CD4-positive, alpha-beta memory T cell (primary cell): Measurements from ENCODE around the gene EXOC3. TPM values are rescaled to one million over a fixed set of nuclear protein-coding genes. Genes with fewer than 3 reads are reported as not detected.
A peak's percentile ranks its signal among the peaks of the same experiment; 100 is the strongest.
"Not testable (repeated sequence)": the region's sequence is repeated elsewhere in the genome, so short reads cannot be mapped to it uniquely, and the experiment has no call there.

Experiments
- CTCF ChIA-PET: fragments of 350-600 bp; sonication (Branson Sonifier 250); formaldehyde crosslinking; loops from one replicate; lab custom pipeline; 2021; ENCODE audit warnings: inconsistent platforms; ENCODE audit not compliant: partially characterized antibody; lab: Charles Lee
- POLR2A ChIA-PET: fragments of 350-600 bp; sonication (Branson Sonifier 250); formaldehyde crosslinking; loops from one replicate; lab custom pipeline; 2021; ENCODE audit not compliant: partially characterized antibody; lab: Charles Lee
- DNase-seq, 5 donors: peaks; one replicate each; pipeline versions ENCODE4 v3.0.0 to v3.0.0-alpha.2; 2020 to 2022; ENCODE audit warnings: mixed read lengths in 1 of 5
- H3K27ac ChIP-seq: one replicate; pipeline ENCODE4 v1.7.0; 2013; ENCODE audit warnings: low read depth, low read length
- H3K27me3 ChIP-seq: 2 replicates; pipeline ENCODE4 v1.7.0; 2013; ENCODE audit warnings: mild to moderate bottlenecking, low read length, moderate library complexity; ENCODE audit not compliant: insufficient read depth
- H3K36me3 ChIP-seq: 2 replicates; pipeline ENCODE4 v1.7.0; 2013; ENCODE audit warnings: mild to moderate bottlenecking, low read length, moderate library complexity; ENCODE audit not compliant: insufficient read depth
- H3K4me1 ChIP-seq: 2 replicates; pipeline ENCODE4 v1.7.0; 2013; ENCODE audit warnings: mild to moderate bottlenecking, low read length, moderate library complexity; ENCODE audit not compliant: insufficient read depth
- H3K4me3 ChIP-seq, 2 donors: one replicate each; pipeline ENCODE4 v1.7.0; 2013; ENCODE audit warnings: low read length in 2 of 2, mild to moderate bottlenecking in 1 of 2
- H3K9me3 ChIP-seq, 2 donors: one replicate each; pipeline ENCODE4 v1.7.0; 2013; ENCODE audit warnings: low read length in 2 of 2, control low read depth in 1 of 2; ENCODE audit not compliant: control insufficient read depth in 1 of 2
- H3K27ac Mint-ChIP-seq, 7 donors: one replicate each; pipeline ENCODE4 v1.8.0; 2020 to 2021; ENCODE audit warnings: mixed read lengths in 7 of 7, mild to moderate bottlenecking in 6 of 7, inconsistent platforms in 3 of 7, moderate library complexity in 3 of 7
- H3K27me3 Mint-ChIP-seq, 2 donors: one replicate each; pipeline ENCODE4 v1.8.0; 2020 to 2021; ENCODE audit warnings: mixed read lengths in 2 of 2
- H3K36me3 Mint-ChIP-seq, 2 donors: one replicate each; pipeline ENCODE4 v1.8.0; 2020 to 2021; ENCODE audit warnings: mixed read lengths in 2 of 2, inconsistent platforms in 1 of 2, mild to moderate bottlenecking in 1 of 2
- H3K4me1 Mint-ChIP-seq, 4 donors: one replicate each; pipeline ENCODE4 v1.8.0; 2020 to 2021; ENCODE audit warnings: mixed read lengths in 4 of 4, mild to moderate bottlenecking in 1 of 4
- H3K4me3 Mint-ChIP-seq, 8 donors: one replicate each; pipeline ENCODE4 v1.8.0; 2020 to 2021; ENCODE audit warnings: mixed read lengths in 8 of 8, mild to moderate bottlenecking in 7 of 8, moderate library complexity in 6 of 8, inconsistent platforms in 3 of 8
- H3K9me3 Mint-ChIP-seq, 8 donors: one replicate each; pipeline ENCODE4 v1.8.0; 2020 to 2021; ENCODE audit warnings: mixed read lengths in 8 of 8, mild to moderate bottlenecking in 5 of 8, inconsistent platforms in 3 of 8, moderate library complexity in 1 of 8
- intact Hi-C: fragments of 100-400 bp; cut with micrococcal nuclease; formaldehyde crosslinking; loops from one replicate; pipeline ENCODE4 v1.15.1; 2023
- polyA plus RNA-seq, 2 donors: library from polyadenylated mRNA; unstranded; fragments of 300-500 nt; fragmentation: Illumina TruSeq; gene quantifications; one replicate each; pipeline ENCODE4 v1.2.3, GENCODE V29; 2021
- total RNA-seq, 2 experiments: library from RNA; stranded (reverse); gene quantifications; one replicate each; pipeline ENCODE4 v1.2.3, GENCODE V29; 2021

EXOC3 gene
- total and polyA plus RNA-seq, 4 experiments from 2014 or later = 32.0 to 96.1 (median 62.9) TPM

GRCh38 chr5:474232-474839 is 31.4 kb downstream of the EXOC3 start:
- Histone ChIP-seq H3K4me3 (peak overlapping the region in 1 of 2 donors; percentile 62), H3K4me1 (peaks cover 30% of the 10 kb centered on the region)
- H3K27me3 Mint-ChIP-seq, H3K9me3 ChIP-seq, H3K27ac ChIP-seq, H3K9me3 Mint-ChIP-seq, H3K27me3 ChIP-seq, DNase-seq, intact Hi-C loops, H3K36me3 ChIP-seq: not testable (repeated sequence)
- H3K27ac Mint-ChIP-seq = peak overlapping the region in 2 of 7 donors; percentile 70 to 78
- H3K4me1 Mint-ChIP-seq = peaks cover 6 to 20% (median 15%) of the 10 kb centered on the region in 4 donors
- H3K4me3 Mint-ChIP-seq = peak overlapping the region; percentile 57 to 94 (median 79)
- POLR2A ChIA-PET = interaction anchor here (0.7 to 3.9 kb wide), 6 partner anchors 11 to 285 kb away, joined by 3 to 22 read pairs (median 9); partner anchors contain the start of genes EXOC3 and PDCD6
- peaks cover 0 to 13% of the 10 kb centered on the region in 2 donors for H3K36me3 Mint-ChIP-seq
- CTCF ChIA-PET = interaction anchor here (1.4 to 1.7 kb wide), 2 partner anchors 28 to 30 kb away, joined by 4 to 15 read pairs; no protein-coding TSS in a partner anchor

- H3K4me3 Mint-ChIP-seq = peak overlapping the region; percentile 57 to 87 (median 75)
- ChIA-PET POLR2A (interaction anchor here (1.5 to 3.2 kb wide), 2 partner anchors 11 to 32 kb away, joined by 3 to 21 read pairs; partner anchors contain the start of gene EXOC3), CTCF (no interaction called here)
- Histone ChIP-seq H3K27me3 (no peaks in the 10 kb centered on the region), H3K9me3 (no peaks in the 10 kb centered on the region), H3K4me1 (peaks cover 30% of the 10 kb centered on the region), H3K27ac (no peak overlapping the region), H3K4me3 (peak overlapping the region in 1 of 2 donors; percentile 24), H3K36me3 (no peaks in the 10 kb centered on the region)
- H3K4me1 Mint-ChIP-seq = peaks cover 6 to 20% (median 14%) of the 10 kb centered on the region in 4 donors
- H3K27ac Mint-ChIP-seq = peak overlapping the region in 3 of 7 donors; percentile 4 to 70 (median 64)
- peaks cover 1 to 7% of the 10 kb centered on the region in 2 donors for H3K27me3 Mint-ChIP-seq
- intact Hi-C loops = no loop called here
- H3K36me3 Mint-ChIP-seq = peaks cover 0 to 7% of the 10 kb centered on the region in 2 donors
- no peaks in the 10 kb centered on the region for H3K9me3 Mint-ChIP-seq
- DNase-seq = peak in 1 of 5 donors; percentile 15
Observed at GRCh38 chr5:474840-475661, 32.1 kb downstream of the EXOC3 start.

DNA sequence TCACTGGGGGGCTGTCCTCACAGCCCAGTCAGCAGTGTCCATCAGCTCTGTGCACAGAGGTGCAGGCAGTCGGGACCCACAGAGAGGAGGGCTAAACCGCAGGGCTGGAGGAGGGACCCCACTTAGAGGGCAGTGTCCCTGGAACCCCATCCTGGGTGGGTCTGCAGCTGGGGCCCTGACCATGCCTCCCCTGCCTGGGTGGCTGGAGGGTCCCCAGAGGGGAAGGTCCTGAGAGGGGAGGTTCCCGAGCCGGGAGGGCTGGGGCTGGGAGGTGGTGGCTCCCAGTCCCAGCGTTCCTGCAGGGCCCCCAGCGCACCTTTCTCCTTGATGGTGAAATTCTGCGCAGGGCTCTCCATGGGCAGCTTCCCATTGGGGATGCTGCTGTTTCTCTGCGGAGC is 32.7 kb downstream of the EXOC3 start:
- Mint-ChIP-seq H3K4me1 (peaks cover 6 to 20% (median 12%) of the 10 kb centered on the region in 4 donors), H3K4me3 (peak overlapping the region in 3 of 8 donors; percentile 29 to 52 (median 36)), H3K27me3 (peaks cover 1 to 7% of the 10 kb centered on the region in 2 donors), H3K36me3 (peaks cover 0 to 3% of the 10 kb centered on the region in 2 donors), H3K9me3 (no peaks in the 10 kb centered on the region), H3K27ac (peak overlapping the region in 1 of 7 donors; percentile 64)
- Histone ChIP-seq H3K27ac (no peak overlapping the region), H3K27me3 (no peaks in the 10 kb centered on the region), H3K4me1 (peaks cover 26% of the 10 kb centered on the region), H3K36me3 (no peaks in the 10 kb centered on the region), H3K9me3 (no peaks in the 10 kb centered on the region), H3K4me3 (no peak overlapping the region)
- intact Hi-C loops = no loop called here
- CTCF ChIA-PET = no interaction called here
- no peak for DNase-seq
- POLR2A ChIA-PET = interaction anchor here (1.5 kb wide), 1 partner anchor 33 kb away, joined by 3 read pairs; the partner anchor contains the start of gene EXOC3

GRCh38 chr5:476102-476813 is 33.3 kb downstream of the EXOC3 start:
- intact Hi-C loops = no loop called here
- no peak overlapping the region for H3K27ac ChIP-seq
- CTCF ChIA-PET = no interaction called here
- Mint-ChIP-seq H3K27ac (peak overlapping the region in 1 of 7 donors; percentile 32), H3K27me3 (peaks cover 1 to 9% of the 10 kb centered on the region in 2 donors), H3K9me3 (no peaks in the 10 kb centered on the region), H3K4me3 (peak overlapping the region in 2 of 8 donors; percentile 12 to 51), H3K36me3 (peaks cover 0 to 3% of the 10 kb centered on the region in 2 donors), H3K4me1 (peaks cover 4 to 15% (median 7%) of the 10 kb centered on the region in 4 donors)
- H3K36me3 ChIP-seq = no peaks in the 10 kb centered on the region
- POLR2A ChIA-PET = interaction anchor here (1.5 kb wide), 1 partner anchor 34 kb away, joined by 3 read pairs; the partner anchor contains the start of gene EXOC3
- no peak for DNase-seq
- H3K4me3 ChIP-seq = no peak overlapping the region
- peaks cover 20% of the 10 kb centered on the region for H3K4me1 ChIP-seq
- H3K9me3 ChIP-seq = no peaks in the 10 kb centered on the region
- no peaks in the 10 kb centered on the region for H3K27me3 ChIP-seq

- Histone ChIP-seq H3K27ac (no peak overlapping the region), H3K36me3 (no peaks in the 10 kb centered on the region), H3K4me1 (peaks cover 15% of the 10 kb centered on the region), H3K27me3 (no peaks in the 10 kb centered on the region), H3K4me3 (no peak overlapping the region), H3K9me3 (no peaks in the 10 kb centered on the region)
- CTCF ChIA-PET = no interaction called here
- no peak overlapping the region for H3K4me3 Mint-ChIP-seq
- DNase-seq = peak in 1 of 5 donors; percentile 22
- peaks cover 4 to 11% of the 10 kb centered on the region in 2 donors for H3K27me3 Mint-ChIP-seq
- intact Hi-C loops = no loop called here
- peak overlapping the region in 1 of 7 donors; percentile 32 for H3K27ac Mint-ChIP-seq
- H3K4me1 Mint-ChIP-seq = peaks cover under 1 to 9% (median 2%) of the 10 kb centered on the region in 4 donors
- POLR2A ChIA-PET = no interaction called here
- H3K9me3 Mint-ChIP-seq = no peaks in the 10 kb centered on the region
- H3K36me3 Mint-ChIP-seq = peaks cover 0 to 3% of the 10 kb centered on the region in 2 donors
Observed at GRCh38 chr5:476814-477175, 33.8 kb downstream of the EXOC3 start.

- DNase-seq = peak in 1 of 5 donors; percentile 40
- Histone ChIP-seq H3K36me3 (no peaks in the 10 kb centered on the region), H3K4me1 (peaks cover 10% of the 10 kb centered on the region), H3K27ac (no peak overlapping the region), H3K4me3 (no peak overlapping the region), H3K27me3 (no peaks in the 10 kb centered on the region), H3K9me3 (no peaks in the 10 kb centered on the region)
- Mint-ChIP-seq H3K4me3 (no peak overlapping the region), H3K4me1 (peaks cover 0 to 5% (median 0%) of the 10 kb centered on the region in 4 donors), H3K9me3 (no peaks in the 10 kb centered on the region), H3K36me3 (no peaks in the 10 kb centered on the region), H3K27ac (no peak overlapping the region), H3K27me3 (peaks cover 4 to 11% of the 10 kb centered on the region in 2 donors)
- intact Hi-C loops = no loop called here
- CTCF ChIA-PET = no interaction called here
- POLR2A ChIA-PET = no interaction called here
Observed at GRCh38 chr5:477247-477646, 34.3 kb downstream of the EXOC3 start.
